Airway epithelial cell (primary cell): ENCODE measurements around the gene NCBP3. TPM values are rescaled to one million over a fixed set of nuclear protein-coding genes. Genes with fewer than 3 reads are reported as not detected.

ENCODE experiments used
- total RNA-seq: library from RNA; depleted of rRNA; stranded (reverse); fragments of >200 nt; gene quantifications from 2 replicates; pipeline ENCODE4 v1.2.3, GENCODE V29; 2015

Gene NCBP3, protein sequence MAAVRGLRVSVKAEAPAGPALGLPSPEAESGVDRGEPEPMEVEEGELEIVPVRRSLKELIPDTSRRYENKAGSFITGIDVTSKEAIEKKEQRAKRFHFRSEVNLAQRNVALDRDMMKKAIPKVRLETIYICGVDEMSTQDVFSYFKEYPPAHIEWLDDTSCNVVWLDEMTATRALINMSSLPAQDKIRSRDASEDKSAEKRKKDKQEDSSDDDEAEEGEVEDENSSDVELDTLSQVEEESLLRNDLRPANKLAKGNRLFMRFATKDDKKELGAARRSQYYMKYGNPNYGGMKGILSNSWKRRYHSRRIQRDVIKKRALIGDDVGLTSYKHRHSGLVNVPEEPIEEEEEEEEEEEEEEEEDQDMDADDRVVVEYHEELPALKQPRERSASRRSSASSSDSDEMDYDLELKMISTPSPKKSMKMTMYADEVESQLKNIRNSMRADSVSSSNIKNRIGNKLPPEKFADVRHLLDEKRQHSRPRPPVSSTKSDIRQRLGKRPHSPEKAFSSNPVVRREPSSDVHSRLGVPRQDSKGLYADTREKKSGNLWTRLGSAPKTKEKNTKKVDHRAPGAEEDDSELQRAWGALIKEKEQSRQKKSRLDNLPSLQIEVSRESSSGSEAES
- total RNA-seq = 10.4 and 12.9 TPM in 2 replicates

DNA sequence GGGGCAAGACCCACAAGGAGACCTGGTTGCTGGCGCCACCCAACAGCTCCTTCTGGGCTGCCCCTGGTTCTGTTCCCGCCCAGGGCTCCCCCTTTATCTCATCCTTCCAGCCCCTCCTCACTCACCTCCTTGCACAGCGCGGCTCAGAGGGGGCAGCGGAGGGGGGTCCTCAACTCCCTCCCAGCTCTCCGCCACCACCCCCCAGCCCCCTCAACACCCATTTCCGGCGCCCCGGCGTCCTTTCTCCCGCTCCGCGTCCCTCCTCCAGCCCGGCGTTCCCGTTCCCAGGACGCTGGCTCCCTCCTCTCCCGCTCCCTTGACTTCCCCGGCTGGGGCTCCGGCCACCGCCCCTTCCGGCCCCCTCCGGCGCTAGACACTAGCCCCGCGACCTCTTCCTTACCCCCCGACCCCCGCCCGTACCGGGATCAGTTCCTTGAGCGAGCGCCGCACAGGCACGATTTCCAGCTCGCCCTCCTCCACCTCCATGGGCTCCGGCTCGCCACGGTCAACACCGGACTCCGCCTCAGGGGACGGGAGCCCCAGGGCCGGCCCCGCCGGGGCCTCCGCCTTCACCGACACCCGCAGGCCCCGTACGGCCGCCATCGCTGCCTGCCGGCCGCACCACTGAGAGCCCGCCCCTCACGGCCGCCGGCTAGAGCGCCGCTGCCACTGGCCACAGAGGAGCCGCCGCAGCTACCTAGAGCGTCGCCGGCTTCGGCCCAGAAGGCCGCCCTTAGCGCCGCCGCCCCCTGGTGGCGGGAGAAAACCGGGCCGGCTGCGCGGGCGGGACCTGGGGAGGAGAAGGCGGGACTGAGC is at the start of gene NCBP3:
Gene NCBP3, minus strand, starts transcription at position 626 of the 816 bp plus-strand sequence. Its CDS starts 23 bp downstream, at position 603.

DNA sequence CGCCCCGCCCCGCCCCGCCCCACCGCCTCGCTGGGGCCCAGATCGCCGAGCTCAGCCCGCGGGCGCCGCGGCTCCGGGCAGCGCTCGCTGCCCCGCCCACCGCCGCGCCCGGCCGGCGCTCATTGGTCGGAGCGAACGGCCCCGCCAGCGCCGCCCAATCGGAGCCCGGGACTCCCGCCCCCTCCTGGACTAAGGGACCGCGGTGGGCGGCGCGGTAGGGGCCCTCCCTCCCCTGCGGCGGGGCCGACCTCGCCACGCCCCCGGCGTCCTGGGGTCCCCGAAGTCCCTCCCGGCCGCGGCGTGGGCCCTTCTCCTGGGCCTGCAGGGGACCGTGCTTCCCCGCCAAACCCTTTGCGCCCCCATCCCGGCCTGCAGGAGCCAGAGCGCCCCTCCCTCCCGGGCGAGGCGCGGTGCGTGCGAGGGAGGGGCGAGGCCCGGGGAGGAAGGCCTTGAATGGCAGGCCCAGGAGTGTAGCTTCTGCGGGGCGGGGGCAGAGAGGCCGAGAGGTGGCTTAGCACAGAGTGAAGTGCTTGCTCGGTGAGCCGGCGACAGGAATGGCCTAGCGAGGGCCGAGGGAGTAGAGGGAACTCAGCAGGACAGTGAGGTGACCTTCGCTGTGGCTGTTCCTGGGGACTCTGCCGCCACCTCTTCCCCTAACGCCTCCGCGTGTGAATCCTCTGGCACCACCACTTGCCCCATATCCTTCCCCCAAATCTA is 47.1 kb upstream of the NCBP3 start, which contains the start of gene CAMKK1:
Gene CAMKK1, minus strand, starts transcription at position 51 of the 717 bp plus-strand sequence. CDS start 7,366 bp downstream, outside the sequence.

DNA sequence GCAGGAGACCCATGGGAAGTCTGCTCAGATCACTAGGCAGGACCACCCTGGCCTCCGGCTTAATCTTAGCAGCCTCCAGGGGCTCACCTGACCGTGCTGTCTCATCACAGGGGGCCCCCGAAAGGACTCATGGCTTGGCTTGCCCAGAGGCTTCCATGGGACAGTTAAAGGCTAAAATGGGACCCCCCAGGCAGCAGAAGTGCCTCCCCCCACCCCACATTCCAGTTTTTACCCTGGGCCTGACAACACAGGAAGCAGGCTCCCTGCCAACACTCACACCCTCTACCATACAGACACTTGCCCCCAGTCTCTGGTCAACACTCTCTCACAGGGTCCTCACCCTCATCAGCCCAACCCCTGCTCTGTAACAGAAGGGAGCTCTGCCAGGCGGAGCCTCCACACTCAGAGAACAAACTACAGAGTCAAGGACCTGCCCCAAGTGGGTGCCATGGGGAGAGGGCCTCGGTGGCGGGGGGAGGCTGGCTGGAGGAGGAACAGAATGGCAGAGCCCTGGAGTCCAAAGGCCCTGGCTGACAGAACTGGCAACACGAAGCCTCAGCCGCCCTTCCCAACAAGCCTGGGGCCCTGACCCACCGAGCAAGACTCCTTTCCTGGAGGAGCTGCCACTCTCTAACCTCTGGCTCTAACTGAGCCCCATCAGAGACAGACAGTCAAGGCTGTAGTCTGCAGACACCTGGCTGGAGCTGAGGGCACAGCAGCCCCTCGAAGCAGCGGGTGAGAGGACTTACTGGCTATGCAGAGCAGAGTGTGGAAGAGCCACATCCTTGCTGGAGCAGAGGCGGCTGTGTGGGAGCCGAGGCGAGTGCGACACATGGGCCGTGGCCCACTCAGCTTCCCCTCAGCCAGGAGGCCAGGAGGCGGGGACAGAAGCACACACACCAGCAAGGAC is 45.4 kb downstream of the NCBP3 start, which contains the start of gene ITGAE:
Gene ITGAE, minus strand, starts transcription at position 827 of the 910 bp plus-strand sequence. Its CDS starts 44 bp downstream, at position 783.

Other genes starting within 250 kb of the NCBP3 start
- gene TRPV1, start 236.8 kb downstream of the NCBP3 start, total RNA-seq = 0.46 and 1.5 TPM in 2 replicates
- gene SHPK, start 210.0 kb downstream of the NCBP3 start, total RNA-seq = 13.9 and 17.6 TPM in 2 replicates
- 8.1 and 14.3 TPM in 2 replicates for gene CTNS, start 209.5 kb downstream of the NCBP3 start, total RNA-seq
- 308 and 355 TPM in 2 replicates for gene TAX1BP3, start 177.7 kb downstream of the NCBP3 start, total RNA-seq
- 17.0 and 33.9 TPM in 2 replicates for gene EMC6, start 177.4 kb downstream of the NCBP3 start, total RNA-seq
- 0.09 and 0.35 TPM in 2 replicates for gene P2RX5, start 150.1 kb downstream of the NCBP3 start, total RNA-seq
- gene HASPIN, start 122.3 kb downstream of the NCBP3 start, total RNA-seq = 6.1 and 7.6 TPM in 2 replicates
- gene ITGAE, start 45.1 kb downstream of the NCBP3 start, total RNA-seq = 22.9 and 29.6 TPM in 2 replicates
- 5.8 and 5.9 TPM in 2 replicates for gene CAMKK1, start 46.8 kb upstream of the NCBP3 start, total RNA-seq
- not detected in 2 replicates for gene P2RX1, start 70.2 kb upstream of the NCBP3 start, total RNA-seq
- 0.35 TPM in 1 of 2 replicates, not detected in the other for gene ATP2A3, start 118.2 kb upstream of the NCBP3 start, total RNA-seq